ENCODE results near the gene KDM1B.
"Not testable (repeated sequence)": the region's sequence is repeated elsewhere in the genome, so short reads cannot be mapped to it uniquely, and the experiment has no call there.

DNA sequence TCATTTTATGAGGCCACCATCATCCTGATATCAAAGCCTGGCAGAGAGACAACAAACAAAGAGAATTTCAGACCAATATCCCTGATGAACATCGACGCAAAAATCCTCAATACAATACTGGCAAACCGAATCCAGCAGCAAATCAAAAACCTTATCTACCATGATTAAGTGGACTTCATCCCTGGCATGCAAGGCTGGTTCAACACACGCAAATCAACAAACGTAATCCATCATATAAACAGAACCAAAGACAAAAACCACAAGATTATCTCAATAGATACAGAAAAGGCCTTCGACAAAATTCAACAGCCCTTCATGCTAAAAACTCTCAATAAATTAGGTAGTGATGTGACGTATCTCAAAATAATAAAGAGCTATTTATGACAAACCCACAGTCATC, 76.6 kb downstream of the KDM1B start:
- not testable (repeated sequence) for TF ChIP-seq CTCF, EP300, POLR2A (IDR thresholded peaks at IDR 0.05)

All from gastroesophageal sphincter (tissue), 3 donors.